ENCODE results near the gene MRPL17. TPM values are rescaled to one million over a fixed set of nuclear protein-coding genes. Genes with fewer than 3 reads are reported as not detected.

MRPL17 gene
- total RNA-seq, 2 experiments from 2014 or later: 44.0 to 46.8 TPM

DNA sequence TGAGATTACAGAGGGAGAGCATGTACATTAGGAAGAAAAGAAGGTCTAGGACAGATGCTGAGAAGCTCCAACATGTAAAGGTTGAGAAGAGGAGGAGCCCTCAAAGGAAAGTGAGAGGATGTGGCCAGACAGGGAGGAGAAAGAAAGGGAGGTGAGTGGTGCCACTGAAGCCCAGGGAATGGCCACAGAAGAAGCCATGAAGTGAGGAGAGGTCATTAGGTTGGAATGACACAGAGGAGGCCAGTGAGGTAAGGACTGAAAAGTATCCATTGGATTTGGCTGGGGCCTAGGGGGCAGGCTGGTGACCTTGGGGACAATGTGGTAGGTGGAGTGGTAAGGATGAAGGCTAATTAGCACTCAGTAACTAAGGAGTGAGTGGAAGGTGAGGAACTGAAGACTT lies 24.5 kb downstream of the MRPL17 start:
- POLR2A ChIA-PET: interaction anchor here (1.0 kb wide), 2 partner anchors 10 to 13 kb away, joined by 3 to 4 read pairs; no protein-coding TSS in a partner anchor
- no peak for DNase-seq (ENCODE audit: low spot score)
- BruUV-seq (replicated peaks): no TSS peak

GRCh38 chr11:6657346-6657745 lies 25.8 kb downstream of the MRPL17 start:
- no peaks in the 10 kb centered on the region for H3K79me2 ChIP-seq (ENCODE audit: insufficient read depth, low read depth, low read length)
- no peak overlapping the region for H3K4me3 ChIP-seq (ENCODE audit: low read depth, low read length, poor library complexity, severe bottlenecking)
- no peaks in the 10 kb centered on the region for H3K9me3 ChIP-seq (ENCODE audit: low read length)
- ChIA-PET CTCF (ENCODE audit: unreplicated experiment) (no interaction called here), POLR2A (interaction anchor here (0.9 to 1.1 kb wide), 2 partner anchors 8 to 10 kb away, joined by 3 read pairs; no protein-coding TSS in a partner anchor)
- no peak overlapping the region for H3K27ac ChIP-seq (ENCODE audit: low read depth, low read length, poor library complexity, severe bottlenecking)
- no peaks in the 10 kb centered on the region for H4K20me1 ChIP-seq (ENCODE audit: insufficient read depth, low read length)
- no peak overlapping the region for H2AFZ ChIP-seq (ENCODE audit: low read length)
- TF ChIP-seq EZH2phosphoT487 (IDR thresholded peaks at IDR 0.05; ENCODE audit: borderline replicate concordance, low read depth, low read length) (no peak), CTCF (conservative IDR thresholded peaks at IDR 0.05; ENCODE audit: low read length) (no peak)
- no peaks in the 10 kb centered on the region for H3K9me2 ChIP-seq (ENCODE audit: insufficient read depth, low read length)
- H3K4me1 ChIP-seq (ENCODE audit: insufficient read depth, low read length, poor library complexity, severe bottlenecking): no peaks in the 10 kb centered on the region
- DNase-seq (ENCODE audit: low spot score): no peak
- H3K4me2 ChIP-seq (ENCODE audit: low read length): no peak overlapping the region
- intact Hi-C loops (cut with micrococcal nuclease; ENCODE audit: unreplicated experiment): no loop called here
- BruUV-seq (replicated peaks): no TSS peak
- no peaks in the 10 kb centered on the region for H3K36me3 ChIP-seq (ENCODE audit: insufficient read depth, low read length)

More for the DNA sequence above, 24.5 kb downstream of the MRPL17 start:
- Histone ChIP-seq H4K20me1 (ENCODE audit: insufficient read depth, low read length) (no peaks in the 10 kb centered on the region), H3K36me3 (ENCODE audit: insufficient read depth, low read length) (no peaks in the 10 kb centered on the region), H3K9me3 (ENCODE audit: low read length) (no peaks in the 10 kb centered on the region), H3K4me2 (ENCODE audit: low read length) (no peak overlapping the region), H3K4me1 (ENCODE audit: insufficient read depth, low read length, poor library complexity, severe bottlenecking) (no peaks in the 10 kb centered on the region), H2AFZ (ENCODE audit: low read length) (no peak overlapping the region), H3K4me3 (ENCODE audit: low read depth, low read length, poor library complexity, severe bottlenecking) (no peak overlapping the region), H3K9me2 (ENCODE audit: insufficient read depth, low read length) (no peaks in the 10 kb centered on the region), H3K79me2 (ENCODE audit: insufficient read depth, low read depth, low read length) (no peaks in the 10 kb centered on the region), H3K27ac (ENCODE audit: low read depth, low read length, poor library complexity, severe bottlenecking) (no peak overlapping the region)
- TF ChIP-seq CTCF (conservative IDR thresholded peaks at IDR 0.05; ENCODE audit: low read length) (no peak), EZH2phosphoT487 (IDR thresholded peaks at IDR 0.05; ENCODE audit: borderline replicate concordance, low read depth, low read length) (no peak)
- intact Hi-C loops (cut with micrococcal nuclease; ENCODE audit: unreplicated experiment): no loop called here
- CTCF ChIA-PET (ENCODE audit: unreplicated experiment): interaction anchor here (1.2 kb wide), 1 partner anchor 12 kb away, joined by 3 read pairs; no protein-coding TSS in a partner anchor

GRCh38 chr11:6656936-6657335 lies 26.2 kb downstream of the MRPL17 start:
- H3K27ac ChIP-seq (ENCODE audit: low read depth, low read length, poor library complexity, severe bottlenecking): no peak overlapping the region
- no peaks in the 10 kb centered on the region for H3K9me3 ChIP-seq (ENCODE audit: low read length)
- no peaks in the 10 kb centered on the region for H3K4me1 ChIP-seq (ENCODE audit: insufficient read depth, low read length, poor library complexity, severe bottlenecking)
- H3K36me3 ChIP-seq (ENCODE audit: insufficient read depth, low read length): no peaks in the 10 kb centered on the region
- H3K79me2 ChIP-seq (ENCODE audit: insufficient read depth, low read depth, low read length): no peaks in the 10 kb centered on the region
- no peak for DNase-seq (ENCODE audit: low spot score)
- H3K4me2 ChIP-seq (ENCODE audit: low read length): no peak overlapping the region
- no peaks in the 10 kb centered on the region for H4K20me1 ChIP-seq (ENCODE audit: insufficient read depth, low read length)
- TF ChIP-seq CTCF (conservative IDR thresholded peaks at IDR 0.05; ENCODE audit: low read length) (no peak), EZH2phosphoT487 (IDR thresholded peaks at IDR 0.05; ENCODE audit: borderline replicate concordance, low read depth, low read length) (no peak)
- intact Hi-C loops (cut with micrococcal nuclease; ENCODE audit: unreplicated experiment): no loop called here
- POLR2A ChIA-PET: interaction anchor here (1.1 kb wide), 1 partner anchor 8 kb away, joined by 3 read pairs; no protein-coding TSS in a partner anchor
- CTCF ChIA-PET (ENCODE audit: unreplicated experiment): no interaction called here
- no TSS peak for BruUV-seq (replicated peaks)
- H2AFZ ChIP-seq (ENCODE audit: low read length): no peak overlapping the region
- no peaks in the 10 kb centered on the region for H3K9me2 ChIP-seq (ENCODE audit: insufficient read depth, low read length)
- no peak overlapping the region for H3K4me3 ChIP-seq (ENCODE audit: low read depth, low read length, poor library complexity, severe bottlenecking)
